Stimulated activated CD4-positive, alpha-beta T cell treated with anti-CD3 and anti-CD28 coated beads, Interleukin-12 subunit alpha, Interleukin-12 subunit beta, amount 100 ng/mL, for 48 hours (primary cell): Measurements from ENCODE around the gene F2.

Experiments
- DNase-seq, 3 donors: peaks; one replicate each; pipeline ENCODE4 v3.0.0-alpha.2; 2020; ENCODE audit warnings: low read depth in 2 of 3, low spot score in 1 of 3

F2 gene

DNA sequence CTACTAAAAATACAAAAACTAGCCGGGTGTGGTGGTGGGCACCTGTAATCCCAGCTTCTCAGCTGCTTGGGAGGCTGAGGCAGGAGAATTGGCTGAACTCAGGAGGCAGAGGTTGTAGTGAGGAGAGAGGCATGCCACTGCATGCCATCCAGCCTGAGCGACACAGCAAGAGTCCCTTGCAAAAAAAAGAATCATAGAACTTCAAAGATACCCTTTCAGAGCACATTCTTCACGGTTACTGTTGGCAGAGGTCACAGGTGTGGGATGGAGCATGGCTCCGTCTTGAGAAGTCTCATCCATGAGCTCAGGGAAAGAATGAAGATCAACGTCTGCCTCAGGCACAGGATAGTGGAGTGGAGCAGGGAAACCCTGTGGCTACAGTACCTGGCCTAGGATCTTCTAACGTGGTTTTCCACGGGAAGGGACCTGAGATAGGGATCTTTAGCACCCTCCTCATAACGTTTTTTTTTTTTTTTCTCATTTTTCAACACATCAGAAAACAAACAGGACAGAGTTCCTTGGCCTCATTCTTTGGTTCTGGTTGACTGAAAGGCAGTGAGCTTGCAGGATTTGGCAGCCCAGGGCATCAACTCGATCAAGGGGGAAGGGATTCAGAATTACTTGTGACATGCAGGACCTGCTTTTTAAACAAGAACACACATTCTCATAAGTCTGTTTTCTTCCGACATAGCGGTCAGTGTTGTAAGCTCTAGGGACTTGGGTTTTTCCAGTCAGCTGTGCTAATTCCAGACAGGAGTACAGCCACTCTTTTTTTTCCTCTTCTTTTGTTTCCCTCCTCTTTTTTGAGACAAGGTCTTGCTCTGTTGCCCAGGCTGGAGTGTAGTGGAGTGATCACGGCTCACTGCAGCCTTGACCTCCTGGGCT lies 22.8 kb downstream of the F2 start:
- no peak for DNase-seq

DNA sequence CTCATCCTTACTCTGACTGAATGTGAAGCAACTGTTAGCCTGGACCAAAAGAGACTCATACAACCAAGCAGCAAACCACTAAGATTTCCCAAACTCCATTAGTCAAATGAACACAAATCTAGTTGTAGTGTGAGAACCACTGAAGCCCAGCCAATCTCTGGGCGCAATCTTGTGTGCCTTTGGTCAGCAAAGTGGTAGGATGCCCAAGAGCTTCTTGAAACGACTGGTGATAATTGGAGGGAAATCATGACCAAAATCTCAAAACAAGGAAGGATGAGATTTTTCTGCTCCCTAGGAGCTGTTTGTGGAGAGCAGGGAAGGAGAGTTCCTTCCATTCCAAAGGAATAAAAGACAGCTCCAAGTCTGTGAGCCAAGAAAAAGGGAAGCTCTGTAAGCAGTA lies 24.0 kb downstream of the F2 start:
- no peak for DNase-seq

DNA sequence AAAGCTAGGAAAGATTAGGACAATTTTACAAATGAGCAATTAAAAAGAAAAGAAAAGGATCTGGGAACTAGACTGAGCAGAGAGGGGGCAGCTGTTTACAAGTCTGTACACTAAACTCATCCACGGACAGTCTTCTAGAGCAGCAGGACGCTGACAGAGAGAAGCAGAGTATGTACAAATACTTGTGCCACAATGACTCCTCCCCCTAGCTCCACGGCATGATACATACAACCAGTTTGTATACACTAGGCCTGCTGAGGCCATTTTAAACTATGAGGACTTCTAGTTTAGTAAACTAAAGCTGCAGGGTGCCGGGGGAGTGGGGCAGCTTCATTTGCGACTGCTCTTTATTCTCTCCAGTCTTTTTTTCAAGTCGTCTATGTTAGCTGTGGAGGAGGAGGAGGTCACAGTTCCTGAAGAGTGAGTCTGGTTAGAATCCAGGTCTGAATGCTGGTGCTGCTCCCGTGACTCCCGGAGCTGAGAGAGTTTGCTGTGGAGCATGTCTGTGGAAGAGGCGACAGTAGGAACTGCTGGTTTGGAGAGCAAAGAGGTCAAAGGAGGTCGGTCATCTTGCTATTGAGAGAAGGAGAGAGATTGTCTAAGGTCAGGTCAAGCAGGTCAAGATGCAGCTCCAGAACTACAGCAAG lies 24.8 kb downstream of the F2 start:
- DNase-seq, result no peak

DNA sequence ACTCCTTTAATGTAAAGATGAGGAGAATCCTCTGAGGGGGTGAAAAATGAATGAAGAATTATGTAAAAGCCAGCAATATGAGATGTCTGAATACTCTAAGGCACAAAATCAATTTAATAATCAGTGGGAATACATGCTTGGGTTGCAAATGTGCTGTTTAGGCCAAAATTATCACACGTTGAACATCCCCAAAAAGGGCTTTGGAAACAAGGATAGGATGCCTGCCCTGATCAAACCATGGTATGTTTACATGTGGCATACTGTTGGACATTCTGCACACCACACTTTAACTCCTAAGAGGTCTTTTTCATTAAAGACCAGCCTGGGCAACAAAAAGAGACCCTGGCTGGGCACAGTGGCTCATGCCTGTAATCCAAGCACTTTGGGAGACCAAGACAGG lies 26.3 kb downstream of the F2 start:
- DNase-seq, result no peak

DNA sequence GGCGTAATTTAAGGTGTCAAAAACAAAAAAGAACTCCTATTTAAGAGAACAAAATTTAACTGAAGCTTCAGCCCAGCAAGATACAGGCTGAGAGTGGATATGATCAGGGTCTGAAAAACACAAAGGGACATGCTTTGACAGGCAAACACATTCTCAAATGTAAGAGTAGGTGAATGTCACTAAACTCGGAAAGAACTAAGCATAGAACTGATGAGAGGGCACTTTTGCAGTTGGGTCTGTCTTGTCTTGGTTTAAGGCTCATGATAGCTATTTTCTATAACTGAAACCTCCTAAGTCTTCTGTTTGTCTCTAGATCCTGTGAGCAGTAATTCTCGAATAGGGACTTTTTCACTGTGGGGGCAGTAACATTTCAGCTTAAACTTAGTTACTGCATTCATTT lies 27.0 kb downstream of the F2 start:
- DNase-seq, result no peak

DNA sequence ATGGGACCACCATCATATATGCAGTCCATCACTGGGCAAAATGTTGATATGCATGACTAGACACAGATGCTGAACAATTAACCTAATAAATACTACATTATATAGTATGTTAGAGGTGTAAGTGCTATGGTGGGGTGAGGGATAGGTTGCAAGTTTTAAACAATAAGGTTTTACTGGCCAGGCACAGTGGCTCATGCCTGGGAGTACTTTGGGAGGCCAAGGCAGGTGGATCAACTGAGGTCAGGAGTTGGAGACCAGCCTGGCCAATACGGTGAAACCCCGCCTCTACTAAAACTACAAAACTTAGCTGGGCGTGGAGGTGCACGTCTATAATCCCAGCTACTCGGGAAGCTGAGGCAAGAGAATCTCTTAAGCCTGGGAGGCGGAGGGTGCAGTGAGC lies 28.1 kb downstream of the F2 start:
- no peak for DNase-seq

DNA sequence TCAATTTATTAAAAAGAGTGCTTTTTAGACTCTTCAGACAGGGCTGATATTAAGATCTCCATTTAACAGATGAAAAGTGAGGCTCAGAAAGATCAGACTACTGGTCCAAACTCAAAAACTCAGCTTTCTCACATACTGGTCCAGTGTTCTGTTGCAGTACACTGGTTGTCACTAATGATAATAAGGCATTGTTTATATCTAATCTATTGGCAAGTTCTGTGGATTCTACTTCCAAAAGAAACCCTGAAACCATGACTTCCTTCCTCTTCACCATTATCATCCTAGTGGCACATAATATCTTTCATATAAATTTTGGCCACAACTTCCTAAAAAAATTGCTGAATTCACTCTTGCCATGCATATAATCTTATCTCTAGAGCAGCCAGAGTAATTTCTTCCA lies 36.9 kb downstream of the F2 start:
- no peak for DNase-seq

DNA sequence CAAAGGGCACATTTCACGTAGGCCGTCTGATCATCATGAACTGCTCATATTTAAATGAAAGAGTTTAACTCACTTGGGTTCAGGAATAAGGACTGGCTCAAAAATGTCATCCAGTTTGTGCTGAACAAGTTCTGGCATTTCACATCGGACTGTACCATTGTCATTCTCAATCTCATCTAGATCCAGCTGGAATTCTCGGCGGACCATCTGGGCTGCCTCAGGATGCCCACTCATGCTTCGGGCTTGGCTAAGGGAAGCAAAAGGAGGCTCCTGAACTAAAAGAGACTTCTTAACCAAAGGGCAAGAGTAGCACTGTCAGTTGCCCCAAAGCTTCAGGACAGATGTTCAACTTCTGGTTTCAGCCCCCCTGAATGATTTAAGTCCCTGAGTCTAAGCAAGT lies 40.2 kb downstream of the F2 start:
- no peak for DNase-seq

DNA sequence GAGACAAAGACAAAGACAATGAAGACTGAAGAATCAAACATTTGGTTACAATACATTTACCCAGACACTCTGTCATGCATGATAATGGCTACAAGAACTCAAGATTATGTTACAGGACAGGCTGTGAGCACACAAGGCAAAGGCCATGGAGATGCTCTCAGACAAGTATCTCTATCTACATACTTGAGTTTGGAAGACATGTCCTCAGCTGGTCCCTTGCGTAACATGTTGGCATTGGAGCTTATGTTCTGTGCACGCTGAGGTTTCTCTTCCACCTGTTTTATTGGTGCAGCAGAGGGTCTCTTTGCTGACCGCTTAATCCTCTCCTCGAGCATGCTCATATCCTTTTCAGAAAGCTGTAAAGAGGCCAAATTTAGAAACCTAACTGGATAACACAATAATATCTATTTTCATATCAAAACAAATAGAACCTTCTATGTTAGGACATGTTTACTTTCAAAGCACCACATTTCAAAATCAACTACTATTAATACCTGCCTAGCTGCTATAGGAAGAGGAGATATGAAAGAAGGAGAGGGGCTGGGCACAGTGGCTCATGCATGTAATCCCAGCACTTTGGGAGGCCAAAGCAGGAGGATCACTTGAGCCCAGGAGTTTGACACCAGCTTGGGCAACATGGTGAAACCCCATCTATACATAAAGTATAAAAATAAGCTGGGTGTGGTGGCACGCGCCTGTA lies 41.6 kb downstream of the F2 start:
- DNase-seq, result no peak

DNA sequence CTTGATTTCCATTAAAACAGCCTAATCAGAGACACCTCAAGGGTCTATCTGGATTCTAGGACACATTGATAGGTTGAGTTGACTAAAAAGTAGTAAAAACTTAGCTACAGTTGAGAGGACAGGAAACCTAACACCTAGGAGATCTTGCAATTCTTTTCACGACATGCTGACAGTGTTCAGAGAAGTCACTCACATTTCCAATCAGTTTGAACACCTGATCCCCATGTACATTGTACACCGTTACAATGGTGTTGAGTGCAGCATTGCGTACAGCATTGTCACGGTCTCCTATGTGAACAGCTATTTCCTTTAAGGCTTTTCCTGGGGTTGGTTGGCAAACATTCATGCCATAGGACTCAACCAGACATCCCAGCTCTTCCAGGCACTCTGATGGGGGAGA lies 42.8 kb downstream of the F2 start:
- no peak for DNase-seq

DNA sequence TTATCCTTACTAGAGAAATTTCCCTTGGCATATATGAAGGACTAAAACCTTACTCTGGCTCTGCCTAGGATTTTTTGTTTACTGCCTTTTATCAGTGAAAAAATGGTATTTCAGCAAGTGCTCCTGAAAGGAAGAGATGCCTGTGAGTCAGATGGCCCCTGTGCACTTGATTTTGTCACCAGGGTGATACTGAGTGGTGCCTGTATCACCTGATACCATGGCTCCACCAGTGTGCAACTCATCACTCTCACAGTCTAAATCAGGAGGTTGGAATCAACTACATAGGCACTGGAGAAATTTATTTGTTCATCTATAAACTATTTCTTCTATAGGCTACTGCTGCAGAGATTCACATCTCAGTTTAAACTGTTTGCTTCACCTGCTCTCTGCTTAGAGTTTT lies 43.2 kb downstream of the F2 start:
- no peak for DNase-seq

DNA sequence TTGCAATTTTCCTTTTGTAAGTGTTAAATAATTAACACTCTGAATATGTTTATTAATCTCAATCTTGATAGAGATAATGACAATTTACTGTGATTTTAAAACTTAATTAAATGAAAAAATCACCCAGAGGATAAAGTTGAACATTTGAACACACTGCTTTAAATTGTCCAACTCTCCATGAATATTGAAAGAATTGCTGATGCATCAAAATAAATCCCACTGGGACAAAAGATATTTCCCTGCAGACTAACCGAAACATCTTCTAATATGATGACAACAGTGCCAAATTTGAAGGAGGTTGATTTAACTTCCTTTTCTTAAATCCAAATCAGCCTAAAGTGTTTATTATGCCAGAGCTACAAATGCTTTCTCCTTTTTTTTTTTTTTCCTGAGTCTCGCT lies 47.6 kb downstream of the F2 start:
- no peak for DNase-seq

DNA sequence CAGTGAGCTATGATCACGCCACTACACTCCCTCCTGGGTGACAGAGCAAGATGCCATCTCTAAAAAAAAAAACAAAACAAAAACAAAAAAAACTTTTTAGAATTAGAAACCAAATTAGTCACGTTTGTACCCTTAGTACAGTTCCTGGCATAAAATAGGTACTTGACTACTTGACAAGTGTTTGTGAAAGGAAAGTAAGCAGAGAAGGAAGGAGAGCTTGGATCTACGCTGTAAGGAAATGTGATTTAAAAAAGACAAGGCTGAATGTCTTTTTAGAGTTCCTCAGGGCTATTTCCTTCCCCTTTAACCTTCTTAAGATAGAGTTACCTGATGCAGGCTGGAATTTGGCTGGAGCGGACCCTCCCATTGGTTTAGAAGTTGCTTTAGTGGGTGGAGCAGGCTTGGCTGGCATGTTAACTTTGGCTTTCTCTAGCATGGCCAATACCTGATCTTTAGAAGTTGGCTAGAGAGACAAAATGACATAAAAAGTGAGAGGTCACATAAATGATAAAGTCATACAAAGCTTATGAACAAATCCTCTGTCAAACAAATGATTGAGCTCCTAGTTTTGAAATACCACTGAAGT lies 50.7 kb downstream of the F2 start:
- no peak for DNase-seq

DNA sequence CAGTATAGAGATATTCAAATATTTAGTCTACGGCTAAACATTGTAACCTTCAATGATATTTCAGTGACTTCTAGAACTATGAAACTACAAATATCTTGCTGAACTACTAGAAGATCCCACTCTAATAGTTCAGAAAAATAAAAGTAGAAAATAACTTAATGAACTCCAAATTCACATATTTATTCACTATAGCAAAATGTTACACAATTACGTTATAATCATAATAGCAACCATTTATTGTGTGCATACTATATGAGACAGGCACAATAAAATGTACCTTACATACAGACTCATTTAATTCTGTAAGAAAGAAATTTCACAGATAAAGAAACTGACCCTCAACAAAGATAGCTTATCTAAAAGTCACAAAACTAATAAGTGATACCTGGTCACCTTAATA lies 57.9 kb downstream of the F2 start:
- DNase-seq, result no peak

DNA sequence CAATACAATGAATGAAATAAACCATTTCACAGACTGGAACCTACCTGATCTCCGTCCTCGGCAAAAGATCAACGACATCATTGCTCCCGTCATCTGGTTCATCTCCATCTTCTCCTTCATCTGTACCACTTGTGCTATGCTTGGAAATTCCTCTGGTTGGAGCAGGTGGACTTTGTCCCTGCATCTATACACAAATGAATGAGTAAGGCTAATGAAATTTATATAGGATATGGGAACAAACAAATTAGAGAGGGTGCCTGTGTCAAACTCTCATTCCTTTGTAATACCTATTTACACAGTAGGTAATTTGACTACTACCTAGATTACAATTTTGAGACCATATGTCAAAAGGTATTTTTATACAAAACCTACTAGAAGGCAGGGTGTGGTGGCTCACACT lies 59.4 kb downstream of the F2 start:
- no peak for DNase-seq
